H9 (cell line): ENCODE results near the gene ZNF414. TPM values are rescaled to one million over a fixed set of nuclear protein-coding genes. Genes with fewer than 3 reads are reported as not detected.

Experiments used
- DNase-seq: peaks from one replicate; pipeline ENCODE4 v3.0.0-alpha.2; 2017
- H2AFZ ChIP-seq: one replicate; pipeline ENCODE4 v1.6.1; 2013; ENCODE audit warnings: mild to moderate bottlenecking, low read length, control low read depth, moderate library complexity
- H2AK5ac ChIP-seq: 2 replicates; pipeline ENCODE4 v1.6.1; 2013; ENCODE audit warnings: low read length, control low read depth, mixed read lengths; ENCODE audit not compliant: insufficient read length
- H2BK120ac ChIP-seq: one replicate; pipeline ENCODE4 v1.6.1; 2013; ENCODE audit warnings: low read depth, mild to moderate bottlenecking, low read length, control low read depth, inconsistent platforms; ENCODE audit not compliant: poor library complexity, severe bottlenecking
- H2BK12ac ChIP-seq: 2 replicates; pipeline ENCODE4 v1.6.1; 2013; ENCODE audit warnings: low read length, control low read depth, mixed read lengths, low read depth; ENCODE audit not compliant: insufficient read length
- H2BK15ac ChIP-seq: 2 replicates; pipeline ENCODE4 v1.6.1; 2013; ENCODE audit warnings: low read depth, low read length, control low read depth
- H2BK20ac ChIP-seq: one replicate; pipeline ENCODE4 v1.6.1; 2013; ENCODE audit warnings: low read depth, mild to moderate bottlenecking, low read length, control low read depth, inconsistent platforms; ENCODE audit not compliant: poor library complexity, severe bottlenecking
- H2BK5ac ChIP-seq: 2 replicates; pipeline ENCODE4 v1.6.1; 2013; ENCODE audit warnings: low read length, control low read depth, mixed read lengths; ENCODE audit not compliant: insufficient read length
- H3K14ac ChIP-seq: 2 replicates; pipeline ENCODE4 v1.6.1; 2013; ENCODE audit warnings: low read length, control low read depth; ENCODE audit not compliant: insufficient read depth
- H3K18ac ChIP-seq: 2 replicates; pipeline ENCODE4 v1.6.1; 2013; ENCODE audit warnings: low read depth, mild to moderate bottlenecking, mixed read lengths, low read length, control low read depth; ENCODE audit not compliant: insufficient read length
- H3K23ac ChIP-seq: 2 replicates; pipeline ENCODE4 v1.6.1; 2013; ENCODE audit warnings: low read length, control low read depth, mixed read lengths, low read depth; ENCODE audit not compliant: insufficient read length
- H3K23me2 ChIP-seq: 2 replicates; pipeline ENCODE4 v1.6.1; 2013; ENCODE audit warnings: low read depth, mild to moderate bottlenecking, mixed read lengths, low read length, control low read depth; ENCODE audit not compliant: insufficient read length, poor library complexity, severe bottlenecking
- H3K27ac ChIP-seq: 2 replicates; pipeline ENCODE4 v1.5.1; 2013; ENCODE audit warnings: low read length, control low read depth, mixed read lengths, low read depth; ENCODE audit not compliant: insufficient read length
- H3K27me3 ChIP-seq: 2 replicates; pipeline ENCODE4 v1.6.1; 2013; ENCODE audit warnings: low read length, control low read depth, inconsistent platforms; ENCODE audit not compliant: insufficient read depth
- H3K4ac ChIP-seq: 2 replicates; pipeline ENCODE4 v1.6.1; 2013; ENCODE audit warnings: low read depth, mild to moderate bottlenecking, control low read depth, inconsistent platforms, low read length, moderate library complexity
- H3K4me1 ChIP-seq: 2 replicates; pipeline ENCODE4 v1.6.1; 2013; ENCODE audit warnings: low read length, control low read depth, inconsistent platforms; ENCODE audit not compliant: insufficient read depth
- H3K4me2 ChIP-seq: 2 replicates; pipeline ENCODE4 v1.6.1; 2013; ENCODE audit warnings: low read length, control low read depth, mixed read lengths; ENCODE audit not compliant: insufficient read length, insufficient read depth
- H3K56ac ChIP-seq: 2 replicates; pipeline ENCODE4 v1.6.1; 2013; ENCODE audit warnings: low read depth, mild to moderate bottlenecking, mixed read lengths, low read length, control low read depth; ENCODE audit not compliant: insufficient read length
- H3K79me1 ChIP-seq: 2 replicates; pipeline ENCODE4 v1.6.1; 2013; ENCODE audit warnings: low read depth, mild to moderate bottlenecking, moderate library complexity, low read length, control low read depth, inconsistent platforms; ENCODE audit not compliant: insufficient read depth, poor library complexity, severe bottlenecking
- H3K79me2 ChIP-seq: 2 replicates; pipeline ENCODE4 v1.6.1; 2013; ENCODE audit warnings: low read length, control low read depth, inconsistent platforms; ENCODE audit not compliant: insufficient read depth
- H3K9ac ChIP-seq: 2 replicates; pipeline ENCODE4 v1.6.1; 2013; ENCODE audit warnings: low read length, control low read depth, mixed read lengths; ENCODE audit not compliant: insufficient read length; ENCODE audit errors: extremely low read depth
- H3K9me3 ChIP-seq: one replicate; pipeline ENCODE4 v1.6.1; 2013; ENCODE audit warnings: low read depth, low read length, inconsistent platforms; ENCODE audit not compliant: control insufficient read depth
- H3T11ph ChIP-seq: one replicate; pipeline ENCODE4 v1.6.1; 2013; ENCODE audit warnings: mild to moderate bottlenecking, low read length, control low read depth, inconsistent platforms
- H4K20me1 ChIP-seq: one replicate; pipeline ENCODE4 v1.6.1; 2013; ENCODE audit not compliant: control insufficient read depth, insufficient read length, insufficient read depth
- H4K5ac ChIP-seq: 2 replicates; pipeline ENCODE4 v1.6.1; 2013; ENCODE audit warnings: low read depth, mild to moderate bottlenecking, mixed read lengths, low read length, control low read depth; ENCODE audit not compliant: insufficient read length
- H4K8ac ChIP-seq: replicated peaks from 2 replicates; pipeline ENCODE4 v1.6.1; 2013; ENCODE audit warnings: low read length, control low read depth, mixed read lengths, low read depth; ENCODE audit not compliant: insufficient read length
- H4K91ac ChIP-seq: 2 replicates; pipeline ENCODE4 v1.6.1; 2013; ENCODE audit warnings: low read depth, mild to moderate bottlenecking, moderate library complexity, mixed read lengths, low read length, control low read depth; ENCODE audit not compliant: insufficient read length
- H3K27ac Mint-ChIP-seq, 3 experiments: 2 replicates in 2 of 3; 3 replicates in 1 of 3; pipeline ENCODE4 v1.8.0; 2020 to 2021; ENCODE audit warnings: mixed read lengths in 3 of 3, mild to moderate bottlenecking in 1 of 3, moderate library complexity in 1 of 3
- H3K27me3 Mint-ChIP-seq: 2 replicates; pipeline ENCODE4 v1.8.0; 2021; ENCODE audit warnings: low read depth, mild to moderate bottlenecking, moderate library complexity, mixed read lengths
- H3K36me3 Mint-ChIP-seq, 3 experiments: 2 replicates in 2 of 3; 3 replicates in 1 of 3; pipeline ENCODE4 v1.8.0; 2020 to 2021; ENCODE audit warnings: low read depth in 3 of 3, mixed read lengths in 3 of 3; ENCODE audit not compliant: insufficient read depth in 1 of 3
- H3K4me1 Mint-ChIP-seq, 2 experiments: 2 replicates each; pipeline ENCODE4 v1.8.0; 2020; ENCODE audit warnings: mixed read lengths in 2 of 2
- H3K4me3 Mint-ChIP-seq, 2 experiments: 2 replicates in 1 of 2; 3 replicates in 1 of 2; pipeline ENCODE4 v1.8.0; 2020 to 2021; ENCODE audit warnings: mild to moderate bottlenecking in 2 of 2, mixed read lengths in 2 of 2, moderate library complexity in 1 of 2
- H3K9me3 Mint-ChIP-seq, 2 experiments: 2 replicates in 1 of 2; 3 replicates in 1 of 2; pipeline ENCODE4 v1.8.0; 2020; ENCODE audit warnings: mild to moderate bottlenecking in 2 of 2, mixed read lengths in 2 of 2, moderate library complexity in 1 of 2
- CTCF ChIP-seq: fragments of 200-600 bp; sonication (generic); conservative IDR thresholded peaks from 3 replicates; pipeline ENCODE4 v1.8.0; 2021; ENCODE audit warnings: antibody characterized with exemption, mild to moderate bottlenecking
- WGBS: extraction: QIAGEN DNeasy Blood & Tissue Kit; methylation state at CpG from one replicate; pipeline ENCODE4 v1.1.7; 2013; ENCODE audit warnings: missing lambda C conversion rate, low lambda C conversion rate, mixed read lengths; ENCODE audit not compliant: insufficient read length; ENCODE audit errors: extremely low coverage; 5-methylcytosine and 5-hydroxymethylcytosine counted together
- total RNA-seq: library from RNA; stranded (reverse); gene quantifications from 2 replicates; pipeline ENCODE4 v1.2.1, GENCODE V29; 2021

The ZNF414 gene
- total RNA-seq, 1 experiment from 2014 or later = 29.3 TPM

DNA sequence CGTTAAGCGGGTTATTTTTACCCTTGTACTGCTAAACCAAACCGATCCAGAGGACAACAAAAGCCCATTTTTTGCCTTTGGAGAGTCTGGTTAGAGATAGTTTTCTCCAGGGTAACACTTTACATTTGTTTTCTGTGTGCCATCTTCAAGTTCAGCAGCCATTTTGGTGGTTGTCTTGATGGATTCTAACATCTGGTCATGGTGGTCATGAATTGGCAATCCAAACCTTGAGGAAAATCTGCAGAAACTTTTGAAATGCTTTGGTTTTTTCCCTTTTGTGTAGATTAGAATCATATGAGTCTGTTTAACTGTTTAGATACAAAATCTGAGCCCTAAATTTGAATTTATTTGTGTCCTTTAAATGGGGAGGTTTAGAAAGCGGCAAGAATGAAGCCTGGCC, 52.6 kb downstream of the ZNF414 start:
- Histone ChIP-seq H2BK20ac (no peak overlapping the region), H3K27me3 (no peaks in the 10 kb centered on the region), H2AK5ac (no peak overlapping the region), H3K79me1 (peaks cover 11% of the 10 kb centered on the region), H4K8ac (no peak overlapping the region), H3K56ac (no peak overlapping the region), H3K9me3 (no peaks in the 10 kb centered on the region), H3K79me2 (peaks cover 65% of the 10 kb centered on the region), H3K27ac (no peak overlapping the region), H3K18ac (no peak overlapping the region), H3T11ph (no peak overlapping the region), H4K20me1 (no peaks in the 10 kb centered on the region), H3K9ac (no peak overlapping the region), H3K23me2 (no peaks in the 10 kb centered on the region), H2BK12ac (no peak overlapping the region), H3K4me2 (no peak overlapping the region), H4K91ac (no peak overlapping the region), H2BK120ac (no peak overlapping the region), H4K5ac (no peak overlapping the region), H3K4me1 (peaks cover 2% of the 10 kb centered on the region; the same call in 1 of the 2 replicates), H3K14ac (no peak overlapping the region), H2AFZ (no peak overlapping the region), H2BK15ac (no peak overlapping the region), H3K23ac (no peak overlapping the region), H3K4ac (no peak overlapping the region), H2BK5ac (no peak overlapping the region)
- Mint-ChIP-seq H3K9me3 (no peaks in the 10 kb centered on the region), H3K36me3 (peaks cover 39 to 78% (median 65%) of the 10 kb centered on the region in 3 experiments; a peak in 6 of 7 replicates), H3K27me3 (no peaks in the 10 kb centered on the region), H3K4me3 (no peak overlapping the region), H3K4me1 (peaks cover 47 to 51% of the 10 kb centered on the region in 2 experiments), H3K27ac (peak overlapping the region in 1 of 3 experiments; percentile 83; a peak in 3 of 7 replicates)
- WGBS = no CpG with 5 or more reads among the region's 4 CpGs
- no peak for DNase-seq
- TF ChIP-seq CTCF = no peak
